GM12873 (cell line): ENCODE data around the gene PAGE3.

Experiments
- CTCF ChIP-seq: IDR thresholded peaks from 2 replicates; pipeline ENCODE4 v1.5.1; 2012; ENCODE audit warnings: low read depth, mild to moderate bottlenecking, moderate library complexity, low read length, control low read depth; ENCODE audit not compliant: insufficient read depth; ENCODE audit errors: missing control alignments

PAGE3 gene

GRCh38 chrX:55264816-55265215 lies at the start of gene PAGE3:
Gene PAGE3 (minus strand): TSS chrX:55264916. CDS start chrX:55263903, 1,013 bp downstream.
- no peak for TF ChIP-seq CTCF

- no peak for TF ChIP-seq CTCF
These were observed 47.9 kb upstream of the PAGE3 start for GRCh38 chrX:55312655-55313054.

- TF ChIP-seq CTCF, result no peak
These were observed 26.2 kb upstream of the PAGE3 start for GRCh38 chrX:55290963-55291362.

- no peak for TF ChIP-seq CTCF
These were observed 15.1 kb upstream of the PAGE3 start for GRCh38 chrX:55279832-55280231.

GRCh38 chrX:55260806-55261205 lies 3.9 kb downstream of the PAGE3 start:
- TF ChIP-seq CTCF, result no peak

- TF ChIP-seq CTCF, result no peak
These were observed 11.2 kb downstream of the PAGE3 start for GRCh38 chrX:55253528-55253927.

- no peak for TF ChIP-seq CTCF
These were observed 23.9 kb downstream of the PAGE3 start for GRCh38 chrX:55240788-55241340.
